GM11168 (cell line): ENCODE data around the gene F13A1.

Experiments
- in situ Hi-C: fragments of 300-500 bp; cut with MboI; formaldehyde crosslinking; loops from one replicate; pipeline ENCODE4 v1.12.0; 2022; ENCODE audit warnings: low sequenced_read_pairs; ENCODE audit not compliant: unreplicated experiment

The F13A1 gene

GRCh38 chr6:6123803-6124202 lies 196.7 kb downstream of the F13A1 start:
- in situ Hi-C loops: no loop called here

- in situ Hi-C loops: no loop called here
These were observed 198.5 kb downstream of the F13A1 start for GRCh38 chr6:6121943-6122342.

- in situ Hi-C loops: no loop called here
These were observed 214.9 kb downstream of the F13A1 start for GRCh38 chr6:6105472-6106036.
